Measurements from ENCODE around the gene GDF2.

GDF2 gene

DNA sequence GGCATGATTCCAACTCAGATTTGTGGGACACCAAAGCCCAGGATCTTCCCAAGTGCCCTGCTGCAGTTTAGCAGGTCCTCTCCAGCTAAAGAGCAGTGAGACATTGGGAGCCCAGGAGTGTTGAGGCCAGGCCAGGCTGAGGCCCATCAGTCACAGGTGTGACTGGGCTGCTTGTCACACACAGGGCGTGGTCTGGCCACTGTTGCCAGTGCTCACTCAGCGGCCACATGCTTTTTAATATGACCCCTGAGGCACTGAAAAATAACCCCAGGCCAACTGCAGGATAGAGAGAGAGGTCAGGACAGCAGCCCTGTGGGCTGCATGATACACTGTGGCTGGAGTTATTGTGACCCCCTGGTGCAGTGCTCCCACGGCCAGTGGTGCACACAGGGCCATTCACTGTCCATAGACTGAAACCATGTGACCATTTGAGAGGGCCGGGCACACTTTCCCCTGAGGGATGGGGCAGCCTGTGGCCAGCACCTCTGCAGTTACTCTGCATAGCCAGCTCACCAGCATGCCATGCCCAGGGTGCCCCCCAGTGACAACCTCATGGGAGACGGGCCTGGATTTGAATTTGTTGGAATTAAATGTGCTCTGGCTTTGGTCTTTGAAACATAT lies 4.2 kb downstream of the GDF2 start:
- H3K4me3 ChIP-seq (ENCODE audit: low read length), result no peak overlapping the region
- DNase-seq (ENCODE audit: low read depth), result no peak
- TF ChIP-seq, protein P1, sequence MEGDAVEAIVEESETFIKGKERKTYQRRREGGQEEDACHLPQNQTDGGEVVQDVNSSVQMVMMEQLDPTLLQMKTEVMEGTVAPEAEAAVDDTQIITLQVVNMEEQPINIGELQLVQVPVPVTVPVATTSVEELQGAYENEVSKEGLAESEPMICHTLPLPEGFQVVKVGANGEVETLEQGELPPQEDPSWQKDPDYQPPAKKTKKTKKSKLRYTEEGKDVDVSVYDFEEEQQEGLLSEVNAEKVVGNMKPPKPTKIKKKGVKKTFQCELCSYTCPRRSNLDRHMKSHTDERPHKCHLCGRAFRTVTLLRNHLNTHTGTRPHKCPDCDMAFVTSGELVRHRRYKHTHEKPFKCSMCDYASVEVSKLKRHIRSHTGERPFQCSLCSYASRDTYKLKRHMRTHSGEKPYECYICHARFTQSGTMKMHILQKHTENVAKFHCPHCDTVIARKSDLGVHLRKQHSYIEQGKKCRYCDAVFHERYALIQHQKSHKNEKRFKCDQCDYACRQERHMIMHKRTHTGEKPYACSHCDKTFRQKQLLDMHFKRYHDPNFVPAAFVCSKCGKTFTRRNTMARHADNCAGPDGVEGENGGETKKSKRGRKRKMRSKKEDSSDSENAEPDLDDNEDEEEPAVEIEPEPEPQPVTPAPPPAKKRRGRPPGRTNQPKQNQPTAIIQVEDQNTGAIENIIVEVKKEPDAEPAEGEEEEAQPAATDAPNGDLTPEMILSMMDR (conservative IDR thresholded peaks at IDR 0.05; ENCODE audit: low read length), result no peak

DNA sequence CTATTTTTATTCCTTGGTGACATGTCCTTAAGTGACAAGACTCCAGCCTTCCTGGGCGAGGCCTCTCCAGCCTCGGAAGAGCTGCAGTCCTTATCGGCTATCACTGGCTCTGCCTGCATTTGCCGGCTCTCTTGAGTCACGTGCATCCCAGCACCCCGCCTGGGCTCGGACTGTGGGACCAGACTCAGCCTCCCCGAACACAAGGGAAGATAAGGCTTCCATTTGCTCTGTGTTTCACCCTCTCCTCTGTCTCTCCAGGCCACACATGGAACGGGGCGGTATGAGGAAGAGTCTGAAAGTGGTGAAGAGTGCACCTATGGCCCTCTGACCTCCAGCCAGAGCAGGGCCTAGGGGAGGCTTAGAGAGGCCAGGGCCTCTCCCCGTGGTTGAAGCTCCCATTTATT lies 4.7 kb downstream of the GDF2 start:
- TF ChIP-seq, protein P1 (conservative IDR thresholded peaks at IDR 0.05; ENCODE audit: low read length), result no peak
- DNase-seq (ENCODE audit: low read depth), result no peak
- H3K4me3 ChIP-seq (ENCODE audit: low read length), result no peak overlapping the region

DNA sequence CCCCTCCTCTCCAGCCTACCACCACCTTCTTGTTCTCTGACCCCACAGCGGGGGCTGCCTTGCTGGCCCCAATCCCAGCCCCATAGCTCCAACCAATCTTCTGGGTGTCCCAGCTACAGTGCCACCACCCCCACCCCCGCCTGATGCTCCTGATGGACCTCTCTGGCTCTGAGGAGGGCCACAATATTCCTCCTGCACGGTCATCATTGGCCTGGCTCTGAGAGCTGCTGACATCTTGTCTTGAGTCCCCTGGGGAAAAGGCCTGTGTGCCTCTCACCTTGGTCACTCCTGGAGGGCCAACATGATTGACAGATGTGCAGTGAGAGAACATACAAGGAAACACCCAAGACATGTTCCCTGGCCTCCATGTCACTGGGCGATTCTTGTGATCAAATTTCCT lies 7.6 kb downstream of the GDF2 start:
- no peak overlapping the region for H3K4me3 ChIP-seq (ENCODE audit: low read length)
- TF ChIP-seq, protein P1 (conservative IDR thresholded peaks at IDR 0.05; ENCODE audit: low read length), result no peak
- no peak for DNase-seq (ENCODE audit: low read depth)

DNA sequence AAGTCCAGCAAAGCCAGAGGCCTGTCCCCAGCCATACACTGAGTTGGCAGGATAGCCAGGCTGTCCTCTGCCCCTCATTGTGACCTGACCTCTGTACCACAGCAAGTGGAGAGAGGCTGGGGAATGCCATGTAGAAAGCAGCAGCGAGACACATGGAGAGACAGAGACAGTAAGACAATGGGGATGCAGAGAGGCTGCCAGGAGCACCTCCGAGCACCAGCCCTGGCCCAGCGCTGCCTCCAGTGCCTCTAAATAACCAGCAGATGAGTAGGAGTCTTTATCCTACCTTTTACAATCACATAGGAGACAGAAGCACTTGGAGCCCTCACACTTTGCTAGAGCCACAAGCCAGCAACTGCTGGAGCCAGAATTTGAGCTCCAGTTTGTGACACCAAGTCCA lies 8.1 kb downstream of the GDF2 start:
- DNase-seq (ENCODE audit: low read depth), result no peak
- TF ChIP-seq, protein P1 (conservative IDR thresholded peaks at IDR 0.05; ENCODE audit: low read length), result no peak
- H3K4me3 ChIP-seq (ENCODE audit: low read length), result no peak overlapping the region

DNA sequence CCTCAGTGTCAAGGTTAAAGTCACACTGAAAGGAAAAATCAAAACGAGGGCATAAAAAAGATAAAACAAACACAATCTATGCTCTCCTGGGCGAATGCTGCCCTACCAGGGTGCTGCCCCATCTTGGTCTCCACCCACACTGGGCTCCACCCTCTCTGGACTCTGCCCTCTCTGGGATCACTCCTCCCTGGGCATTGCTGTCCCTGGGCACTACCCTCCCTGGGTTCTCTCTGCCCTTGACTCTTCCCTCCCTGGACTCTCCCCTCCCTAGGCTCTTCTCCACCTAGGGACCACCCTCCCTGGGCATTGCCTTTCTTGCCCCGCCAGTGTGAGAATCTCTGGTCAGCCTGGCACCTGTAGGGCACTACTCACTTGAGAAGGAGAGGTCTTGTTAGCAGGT lies 8.6 kb downstream of the GDF2 start:
- H3K4me3 ChIP-seq (ENCODE audit: low read length), result no peak overlapping the region
- TF ChIP-seq, protein P1 (conservative IDR thresholded peaks at IDR 0.05; ENCODE audit: low read length), result no peak
- no peak for DNase-seq (ENCODE audit: low read depth)

DNA sequence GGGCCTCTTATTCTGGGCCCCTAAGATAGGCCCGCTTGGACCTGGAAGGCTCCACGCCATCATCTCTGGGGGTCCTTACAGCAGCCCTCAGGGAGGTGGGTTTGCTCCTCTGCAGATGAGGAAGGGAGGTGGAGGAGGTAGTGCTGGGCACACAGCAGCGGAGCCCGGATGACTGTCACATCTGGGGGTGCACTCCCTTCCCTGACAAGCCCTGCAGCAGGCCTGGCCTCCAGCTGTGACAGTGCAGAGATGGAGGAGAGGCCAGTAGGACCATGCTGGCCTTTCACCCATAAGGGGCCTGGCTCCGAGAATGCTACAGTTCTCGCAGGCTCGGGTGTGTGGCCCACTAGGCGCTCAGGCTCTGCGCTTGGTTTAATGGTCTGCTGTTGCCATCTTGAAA lies 9.2 kb downstream of the GDF2 start:
- DNase-seq (ENCODE audit: low read depth), result no peak
- no peak overlapping the region for H3K4me3 ChIP-seq (ENCODE audit: low read length)
- TF ChIP-seq, protein P1 (conservative IDR thresholded peaks at IDR 0.05; ENCODE audit: low read length), result no peak

DNA sequence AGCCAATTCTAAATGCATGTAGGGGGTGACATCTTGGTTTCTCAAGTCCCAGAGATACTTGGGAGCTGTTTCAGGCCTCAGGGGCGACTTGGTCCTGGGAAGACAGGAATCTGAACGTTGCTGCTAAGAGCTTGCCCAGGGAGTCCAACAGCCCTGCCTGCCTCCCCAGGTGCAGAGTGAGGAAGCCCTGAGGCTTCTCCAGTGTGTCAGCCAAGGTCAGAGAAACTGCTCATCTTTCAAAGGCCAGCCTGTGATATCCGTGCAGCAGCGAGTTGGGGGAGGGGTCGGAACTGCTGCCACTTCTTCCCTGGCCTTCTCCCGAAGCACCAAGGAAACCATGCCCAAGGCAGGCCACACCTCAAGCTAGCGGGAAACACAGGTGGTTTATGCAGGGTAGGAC lies 9.7 kb downstream of the GDF2 start:
- no peak overlapping the region for H3K4me3 ChIP-seq (ENCODE audit: low read length)
- TF ChIP-seq, protein P1 (conservative IDR thresholded peaks at IDR 0.05; ENCODE audit: low read length), result no peak
- no peak for DNase-seq (ENCODE audit: low read depth)

All from AG10803 (cell line).